Middle frontal gyrus (tissue), 1 donor: ENCODE measurements around the gene TCAF1.
"Not testable (repeated sequence)": the region's sequence is repeated elsewhere in the genome, so short reads cannot be mapped to it uniquely, and the experiment has no call there.

Experiments used
- DNase-seq: peaks from one replicate; pipeline ENCODE4 v3.0.0-alpha.2; 2015; ENCODE audit warnings: low spot score; ENCODE audit errors: extremely low spot score

Gene TCAF1

GRCh38 chr7:143906151-143906550 lies 4.2 kb upstream of the TCAF1 start:
- DNase-seq, result no peak

DNA sequence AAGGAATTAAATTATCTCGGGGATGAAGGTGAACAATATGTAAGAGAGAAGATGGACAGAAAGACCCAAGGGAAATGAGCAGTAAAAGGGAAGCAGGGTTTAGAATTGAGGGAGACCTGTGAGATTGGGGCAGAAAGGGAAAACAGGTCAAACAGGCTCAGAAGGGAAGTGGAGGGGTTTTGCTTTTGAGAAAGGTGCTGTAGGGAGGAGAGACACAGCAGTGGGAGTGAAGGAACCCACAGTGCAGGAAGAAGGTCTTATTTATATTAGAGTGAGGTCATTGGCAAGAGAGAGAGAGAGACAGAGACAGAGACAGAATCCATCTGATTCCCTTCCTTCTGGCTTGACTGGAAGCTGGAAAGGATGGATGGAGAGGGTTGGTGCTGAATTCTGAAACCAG lies 3.5 kb upstream of the TCAF1 start:
- no peak for DNase-seq

GRCh38 chr7:143902332-143902899 lies 440 bp upstream of the TCAF1 start:
- no peak for DNase-seq

GRCh38 chr7:143901332-143901667 lies 676 bp downstream of the TCAF1 start:
- no peak for DNase-seq

GRCh38 chr7:143900230-143900766 lies 1.7 kb downstream of the TCAF1 start:
- no peak for DNase-seq

DNA sequence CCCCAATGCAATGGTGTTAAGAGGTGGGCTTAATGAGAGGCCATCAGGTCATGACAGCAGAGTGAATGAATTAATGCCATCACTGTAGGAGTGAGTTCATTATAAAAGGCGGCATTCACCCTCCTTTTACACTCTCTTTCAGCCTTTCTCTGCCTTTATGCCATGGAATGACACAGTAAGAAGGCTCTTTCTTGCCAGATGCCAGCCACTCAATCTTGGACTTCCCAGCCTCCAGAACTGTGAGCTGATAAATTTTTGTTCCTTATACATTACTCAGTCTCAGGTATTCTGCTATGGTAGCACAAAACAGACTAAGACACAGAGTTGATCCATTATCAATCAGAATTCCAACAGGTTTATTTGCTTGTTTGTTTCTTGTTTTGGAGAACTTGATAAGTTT lies 3.2 kb downstream of the TCAF1 start:
- DNase-seq, result no peak

- DNase-seq, result no peak
These were observed 5.3 kb downstream of the TCAF1 start for GRCh38 chr7:143896667-143897066.

- no peak for DNase-seq
These were observed 9.3 kb downstream of the TCAF1 start for GRCh38 chr7:143892527-143893300.

DNA sequence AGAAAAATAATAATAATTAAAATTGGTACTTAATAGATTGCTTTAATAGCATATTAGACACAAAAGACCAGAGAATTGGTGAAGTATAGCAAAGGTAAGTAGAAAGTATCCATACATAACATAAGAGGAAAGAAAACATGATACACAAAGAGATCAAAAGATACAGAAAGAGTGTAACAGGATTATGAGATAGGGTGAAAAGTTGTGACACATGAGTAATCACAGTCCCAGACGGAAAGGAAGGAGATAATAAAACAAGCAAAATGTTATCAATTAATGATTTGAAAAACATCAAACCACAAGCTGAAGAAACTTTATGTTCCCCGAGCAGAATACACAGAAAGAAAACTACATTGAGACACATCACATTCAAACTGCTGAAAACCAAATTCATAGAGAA lies 10.5 kb downstream of the TCAF1 start:
- DNase-seq, result no peak

- no peak for DNase-seq
These were observed 11.4 kb downstream of the TCAF1 start for GRCh38 chr7:143890558-143890957.

- no peak for DNase-seq
These were observed 12.9 kb downstream of the TCAF1 start for GRCh38 chr7:143889068-143889467.

GRCh38 chr7:143886826-143887477 lies 15.0 kb downstream of the TCAF1 start:
- DNase-seq, result no peak

DNA sequence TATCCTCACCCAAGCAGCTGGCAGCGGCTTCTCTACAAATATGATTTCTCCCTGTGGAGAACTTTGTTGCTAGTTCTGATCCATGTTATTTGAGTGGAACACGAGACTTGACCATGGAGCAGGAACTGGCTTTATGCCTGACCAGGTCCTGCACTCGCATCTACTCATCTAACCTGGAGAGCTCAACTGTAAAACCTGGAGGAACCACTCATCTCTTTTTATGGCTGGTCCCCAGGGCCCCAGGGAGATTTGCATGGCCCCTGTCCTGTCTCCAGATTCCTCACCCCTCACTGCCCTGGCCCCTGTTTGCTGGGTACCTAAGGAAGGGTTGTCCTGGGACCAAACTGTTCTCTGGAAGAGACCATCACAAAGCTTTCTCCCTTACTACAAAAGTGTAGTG lies 16.0 kb downstream of the TCAF1 start:
- no peak for DNase-seq

GRCh38 chr7:143884969-143885559 lies 16.9 kb downstream of the TCAF1 start:
- peak; percentile 76 for DNase-seq

- no peak for DNase-seq
These were observed 17.6 kb downstream of the TCAF1 start for GRCh38 chr7:143884241-143884968.

DNA sequence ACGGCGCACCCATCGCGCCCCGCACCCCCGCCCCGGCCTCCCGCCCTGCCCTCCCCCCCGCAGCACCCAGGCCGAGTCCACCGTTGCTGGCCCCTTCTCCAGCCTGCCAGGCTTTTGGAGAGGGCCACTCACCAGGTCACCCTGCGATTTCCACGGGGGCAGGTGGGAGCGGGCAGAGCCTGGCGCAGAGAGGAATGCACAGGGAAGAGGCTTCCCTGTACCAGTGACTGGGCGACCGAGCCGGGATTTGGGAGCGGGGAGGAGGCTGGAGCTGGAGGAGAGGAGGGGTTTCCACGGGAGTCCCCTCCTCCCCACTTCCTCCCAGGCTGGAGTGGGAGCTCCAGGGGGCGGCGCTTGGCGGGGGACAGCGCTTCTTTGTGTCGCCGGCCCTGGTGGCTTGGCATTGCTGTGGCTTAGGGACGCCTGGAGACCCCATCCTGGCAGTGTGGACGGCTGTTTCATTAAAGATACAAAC lies 19.3 kb downstream of the TCAF1 start:
- DNase-seq, result peak; percentile 69

DNA sequence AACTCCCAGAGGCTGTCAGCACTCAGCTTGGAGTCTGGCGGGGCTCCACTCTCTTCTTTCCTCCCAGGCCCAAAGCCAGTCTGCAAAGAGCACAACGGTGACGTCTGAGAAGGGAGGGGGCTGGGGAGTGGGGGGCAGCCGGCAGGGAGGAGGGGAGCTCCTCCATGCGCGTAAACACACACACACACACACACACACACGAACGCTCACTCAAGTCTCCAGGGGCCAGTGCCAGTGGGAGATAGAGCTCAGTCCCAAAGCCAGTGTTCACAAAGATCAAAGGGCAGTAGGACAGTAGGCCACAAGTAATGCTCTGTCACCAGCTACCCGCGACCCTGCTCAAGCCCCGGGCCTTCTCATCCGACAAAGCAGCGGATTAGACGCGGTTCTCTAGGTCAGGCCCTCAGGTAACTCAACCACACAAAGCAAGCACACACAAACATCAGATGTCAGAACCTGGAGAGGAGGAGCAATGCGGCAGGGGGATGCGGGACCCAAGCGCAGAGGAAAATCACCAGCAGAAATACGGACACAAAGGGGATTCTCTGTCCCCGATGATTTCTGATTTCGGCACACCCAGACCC lies 19.9 kb downstream of the TCAF1 start:
- DNase-seq, result peak; percentile 47

GRCh38 chr7:143878884-143879283 lies 23.1 kb downstream of the TCAF1 start:
- DNase-seq, result no peak

GRCh38 chr7:143877098-143877497 lies 24.9 kb downstream of the TCAF1 start:
- DNase-seq, result no peak

DNA sequence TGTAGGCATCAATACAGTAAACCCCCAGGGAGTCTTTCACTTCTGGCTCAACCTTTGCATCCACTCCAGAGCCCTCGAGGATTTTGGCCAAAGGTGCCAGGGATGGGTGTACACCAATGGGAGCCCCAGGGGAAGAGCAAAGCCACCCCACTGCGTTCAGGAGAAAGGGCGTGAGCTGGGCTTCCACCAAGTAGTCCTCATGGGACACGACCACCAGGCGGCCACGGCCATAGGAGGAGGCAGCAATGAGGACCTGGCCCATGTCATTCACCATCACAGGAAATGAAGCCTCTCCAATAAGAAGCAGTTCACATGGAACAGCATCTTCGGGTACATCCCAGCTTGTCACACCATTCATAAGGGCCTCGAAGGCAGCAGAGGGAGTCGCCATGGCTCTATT lies 25.8 kb downstream of the TCAF1 start:
- DNase-seq, result no peak

- DNase-seq, result not testable (repeated sequence)
These were observed 28.7 kb downstream of the TCAF1 start for GRCh38 chr7:143873242-143873641.
